NCI-H345 treated with DMSO at 0.1 percent for 48 hours (cell line): ENCODE data around the gene HOXD3.

Source experiments
- DNase-seq: peaks from one replicate; lab custom pipeline; 2025; ENCODE audit not compliant: unreplicated experiment; lab: John Stamatoyannopoulos, UW

HOXD3 gene

DNA sequence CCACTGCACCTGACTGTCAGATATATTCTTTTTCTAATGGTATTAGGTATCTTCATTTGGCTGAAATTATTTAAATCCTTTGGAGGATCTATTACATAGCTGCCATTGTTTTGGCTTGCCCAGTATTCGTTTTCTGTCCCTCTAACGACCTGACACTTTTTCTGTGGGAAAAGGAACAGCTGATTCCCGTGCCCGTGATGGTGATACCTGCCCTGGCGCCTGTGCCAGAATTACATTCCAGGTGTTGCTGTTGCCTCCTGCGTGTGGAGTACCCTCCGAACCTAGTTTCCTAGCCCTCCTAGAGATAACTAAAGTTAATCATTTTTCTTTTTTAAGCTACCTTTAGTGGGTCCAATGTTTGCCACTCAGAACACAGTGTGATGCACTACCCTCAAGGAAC is 45.4 kb downstream of the HOXD3 start:
- no peak for DNase-seq

- DNase-seq = no peak
Observed at GRCh38 chr2:176205126-176205525, 48.0 kb downstream of the HOXD3 start.

- no peak for DNase-seq
Observed at GRCh38 chr2:176206136-176206535, 49.0 kb downstream of the HOXD3 start.

DNA sequence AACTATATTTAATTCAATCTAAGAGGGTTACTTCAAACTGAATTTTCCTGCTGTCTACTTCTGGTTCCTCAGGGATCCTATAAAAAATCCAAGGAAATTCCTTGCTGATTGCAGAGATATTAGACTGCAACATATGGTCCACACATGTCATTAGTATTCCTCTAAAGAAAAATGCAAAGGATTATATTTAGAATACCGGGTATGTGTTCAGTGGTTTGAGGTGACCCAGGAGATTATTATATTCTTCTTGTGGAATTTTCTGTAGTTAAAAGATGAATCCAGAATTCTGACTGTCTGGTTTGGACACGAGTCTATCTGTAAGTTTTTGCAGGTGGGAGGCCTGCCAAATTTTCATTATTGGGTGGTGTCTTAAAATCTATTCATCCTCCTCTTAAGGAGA is 49.6 kb downstream of the HOXD3 start:
- no peak for DNase-seq

- DNase-seq = no peak
Observed at GRCh38 chr2:176211110-176211509, 54.0 kb downstream of the HOXD3 start.

DNA sequence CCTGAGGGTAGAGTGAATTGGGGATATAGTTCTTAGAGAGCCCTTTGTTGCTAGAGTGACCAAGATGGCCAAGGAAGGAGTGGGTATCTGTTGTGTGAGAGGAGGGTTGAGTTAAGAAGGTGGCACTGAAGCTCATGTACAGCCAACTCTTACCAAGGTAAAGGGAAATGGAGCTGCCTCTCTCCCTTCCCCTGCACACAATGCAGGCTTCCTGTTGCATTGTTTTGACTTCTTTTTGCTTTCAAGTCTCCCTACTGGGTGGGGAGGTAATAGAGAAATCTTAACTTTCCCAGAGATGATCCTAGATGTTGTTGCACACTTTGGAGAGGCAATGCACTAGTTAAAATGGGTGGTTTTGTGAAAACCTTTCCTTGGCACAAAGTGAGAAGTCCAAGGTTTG is 55.2 kb downstream of the HOXD3 start:
- DNase-seq = no peak

DNA sequence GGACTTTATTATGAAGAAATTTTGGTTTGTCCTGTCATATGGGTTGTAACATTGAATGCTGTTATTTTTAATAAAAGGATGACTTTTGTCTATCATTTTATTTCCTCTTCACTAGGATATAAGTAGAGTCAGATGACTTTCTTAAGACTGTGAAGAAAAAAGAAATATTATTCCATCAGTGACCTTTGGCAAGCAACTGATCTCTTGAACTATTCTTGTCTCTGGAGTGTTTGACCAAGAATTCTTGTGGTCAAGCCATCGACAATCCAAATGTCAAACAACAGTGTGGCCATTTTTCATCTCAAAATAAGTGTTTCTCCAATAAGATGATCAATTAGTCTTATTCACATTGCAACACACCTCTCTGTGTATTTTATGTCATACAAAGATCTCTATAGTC is 56.3 kb downstream of the HOXD3 start:
- DNase-seq = no peak
